Naive B cell (primary cell): ENCODE measurements around the gene SLC12A7. TPM values are rescaled to one million over a fixed set of nuclear protein-coding genes. Genes with fewer than 3 reads are reported as not detected.
A peak's percentile ranks its signal among the peaks of the same experiment; 100 is the strongest.
"Not testable (repeated sequence)": the region's sequence is repeated elsewhere in the genome, so short reads cannot be mapped to it uniquely, and the experiment has no call there.

Experiments
- ATAC-seq, 2 donors: fragments of 150-1000 bp; cut with Tn5 transposase; 2 replicates each; pipeline ENCODE4 v1.10.0; 2021; ENCODE audit warnings: low read depth in 2 of 2, mild to moderate bottlenecking in 2 of 2, moderate library complexity in 2 of 2
- DNase-seq: peaks from one replicate; pipeline ENCODE4 v3.0.0; 2022
- H3K27ac Mint-ChIP-seq, 6 donors: one replicate each; pipeline ENCODE4 v1.8.0; 2020 to 2022; ENCODE audit warnings: mild to moderate bottlenecking in 6 of 6, mixed read lengths in 6 of 6, moderate library complexity in 5 of 6, inconsistent platforms in 2 of 6
- H3K27me3 Mint-ChIP-seq, 3 donors: one replicate each; pipeline ENCODE4 v1.8.0; 2021 to 2022; ENCODE audit warnings: mixed read lengths in 3 of 3, mild to moderate bottlenecking in 1 of 3
- H3K36me3 Mint-ChIP-seq, 2 donors: one replicate each; pipeline ENCODE4 v1.8.0; 2020 to 2022; ENCODE audit warnings: mixed read lengths in 2 of 2, inconsistent platforms in 1 of 2, mild to moderate bottlenecking in 1 of 2
- H3K4me1 Mint-ChIP-seq, 3 donors: one replicate each; pipeline ENCODE4 v1.8.0; 2020 to 2022; ENCODE audit warnings: mixed read lengths in 3 of 3, inconsistent platforms in 1 of 3, mild to moderate bottlenecking in 1 of 3, moderate library complexity in 1 of 3
- H3K4me3 Mint-ChIP-seq, 8 donors: one replicate each; pipeline ENCODE4 v1.8.0; 2020 to 2022; ENCODE audit warnings: mild to moderate bottlenecking in 8 of 8, mixed read lengths in 8 of 8, moderate library complexity in 8 of 8, inconsistent platforms in 2 of 8
- H3K9me3 Mint-ChIP-seq, 7 donors: one replicate each; pipeline ENCODE4 v1.8.0; 2020 to 2022; ENCODE audit warnings: mixed read lengths in 7 of 7, mild to moderate bottlenecking in 5 of 7, inconsistent platforms in 2 of 7, moderate library complexity in 1 of 7
- polyA plus RNA-seq, 6 donors: library from polyadenylated mRNA; unstranded; fragments of 300-500 nt; fragmentation: Illumina TruSeq; gene quantifications; one replicate each; pipeline ENCODE4 v1.2.3, GENCODE V29; 2021; ENCODE audit warnings: low read depth in 6 of 6

Gene SLC12A7
- polyA plus RNA-seq, 6 donors from 2014 or later, result 1.9 to 15.6 (median 5.8) TPM

DNA sequence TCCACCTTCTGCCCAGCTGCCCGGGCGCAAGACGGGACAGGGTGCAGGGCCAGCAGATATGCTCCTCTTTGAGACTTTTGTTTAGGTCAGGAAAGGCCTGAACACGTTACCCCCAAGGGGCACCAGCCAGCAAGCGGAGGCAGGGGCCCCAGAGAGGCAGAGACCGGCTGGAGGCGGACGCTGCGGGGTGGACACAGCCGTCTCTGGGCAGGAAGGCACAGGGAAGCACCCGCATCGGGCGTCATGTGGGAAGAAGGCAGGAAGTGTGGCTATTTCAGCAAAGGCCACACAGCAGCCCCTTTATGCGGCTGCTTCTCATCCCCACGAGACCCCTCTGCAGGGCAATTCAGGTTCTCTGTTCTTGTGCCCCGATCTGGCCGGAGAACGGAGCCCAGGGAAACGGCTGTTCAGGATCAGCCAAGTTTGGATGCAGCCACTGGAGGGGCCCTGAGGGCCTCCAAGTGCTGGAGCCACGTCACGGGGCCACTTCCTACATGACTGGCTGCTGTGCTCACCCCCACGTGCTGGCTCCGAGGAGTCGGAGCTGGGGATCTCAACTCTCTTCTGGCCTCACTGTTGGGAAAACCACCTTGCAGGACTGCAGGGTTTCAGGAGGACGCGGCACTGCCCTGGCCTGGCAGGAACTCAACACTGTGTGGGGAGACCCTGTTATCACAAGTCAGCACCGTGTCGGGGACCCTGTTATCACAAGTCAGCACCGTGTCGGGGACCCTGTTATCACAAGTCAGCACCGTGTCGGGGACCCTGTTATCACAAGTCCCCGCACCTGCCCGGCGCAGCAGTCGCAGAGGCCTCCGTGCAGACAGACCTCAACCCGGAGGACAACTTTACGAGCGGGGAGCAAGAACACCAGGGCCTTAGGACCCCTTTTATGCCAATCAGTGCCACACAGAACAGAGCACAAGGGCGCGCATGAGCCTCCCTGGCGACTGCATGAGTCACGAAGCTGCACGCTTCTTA is 44.4 kb downstream of the SLC12A7 start:
- H3K36me3 Mint-ChIP-seq, result no peaks in the 10 kb centered on the region
- no peak overlapping the region for H3K4me3 Mint-ChIP-seq
- no peak for DNase-seq
- H3K27ac Mint-ChIP-seq, result no peak overlapping the region
- H3K9me3 Mint-ChIP-seq, result no peaks in the 10 kb centered on the region
- H3K27me3 Mint-ChIP-seq, result no peaks in the 10 kb centered on the region
- H3K4me1 Mint-ChIP-seq, result no peaks in the 10 kb centered on the region
- no peak for ATAC-seq

- H3K27ac Mint-ChIP-seq, result no peak overlapping the region
- H3K27me3 Mint-ChIP-seq, result no peaks in the 10 kb centered on the region
- DNase-seq, result no peak
- H3K36me3 Mint-ChIP-seq, result no peaks in the 10 kb centered on the region
- no peaks in the 10 kb centered on the region for H3K9me3 Mint-ChIP-seq
- ATAC-seq, result no peak
- H3K4me1 Mint-ChIP-seq, result no peaks in the 10 kb centered on the region
- H3K4me3 Mint-ChIP-seq, result no peak overlapping the region
These were observed 45.2 kb downstream of the SLC12A7 start for GRCh38 chr5:1066676-1067075.

GRCh38 chr5:1065891-1066650 is 45.8 kb downstream of the SLC12A7 start:
- no peak overlapping the region for H3K27ac Mint-ChIP-seq
- H3K27me3 Mint-ChIP-seq, result no peaks in the 10 kb centered on the region
- ATAC-seq, result no peak
- DNase-seq, result no peak
- H3K36me3 Mint-ChIP-seq, result no peaks in the 10 kb centered on the region
- H3K4me1 Mint-ChIP-seq, result no peaks in the 10 kb centered on the region
- no peaks in the 10 kb centered on the region for H3K9me3 Mint-ChIP-seq
- no peak overlapping the region for H3K4me3 Mint-ChIP-seq

GRCh38 chr5:1065143-1065750 is 46.6 kb downstream of the SLC12A7 start:
- Mint-ChIP-seq H3K27ac (no peak overlapping the region), H3K9me3 (no peaks in the 10 kb centered on the region), H3K4me3 (no peak overlapping the region), H3K36me3 (no peaks in the 10 kb centered on the region), H3K27me3 (no peaks in the 10 kb centered on the region), H3K4me1 (no peaks in the 10 kb centered on the region)
- DNase-seq (no peak), ATAC-seq (no peak)

DNA sequence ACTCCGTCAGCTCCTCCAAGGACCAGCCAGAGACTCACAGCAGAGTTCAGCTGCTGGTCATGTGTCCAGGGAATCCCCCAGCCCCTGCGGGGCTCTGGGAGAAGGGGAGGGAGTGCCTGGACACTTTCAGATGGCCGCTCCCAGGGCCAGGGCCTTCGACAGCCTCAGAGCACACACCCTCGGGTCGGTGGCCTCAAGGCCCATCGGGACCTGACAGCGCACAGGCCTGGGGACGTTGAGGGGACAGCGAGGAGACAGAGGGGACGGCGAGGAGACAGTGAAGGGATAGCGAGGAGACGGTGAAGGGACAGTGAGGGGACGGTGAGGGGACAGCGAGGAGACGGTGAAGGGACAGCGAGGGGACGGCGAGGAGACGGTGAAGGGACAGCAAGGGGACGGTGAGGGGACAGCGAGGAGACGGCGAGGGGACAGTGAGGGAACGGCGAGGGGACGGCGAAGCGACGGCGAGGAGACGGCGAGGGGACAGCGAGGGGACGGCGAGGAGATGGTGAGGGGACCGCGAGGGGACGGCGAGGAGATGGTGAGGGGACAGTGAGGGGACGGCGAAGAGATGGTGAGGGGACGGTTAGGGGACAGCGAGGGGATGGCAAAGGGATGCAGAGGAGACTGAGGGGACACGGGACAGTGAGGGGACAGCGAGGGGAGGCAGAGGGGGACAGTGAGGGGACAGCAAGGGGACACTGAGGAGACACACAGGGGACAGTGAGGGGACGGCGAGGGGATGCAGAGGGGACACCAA is 47.3 kb downstream of the SLC12A7 start:
- no peaks in the 10 kb centered on the region for H3K27me3 Mint-ChIP-seq
- ATAC-seq (no peak), DNase-seq (no peak)
- H3K4me3 Mint-ChIP-seq, result no peak overlapping the region
- no peaks in the 10 kb centered on the region for H3K4me1 Mint-ChIP-seq
- peak overlapping the region in 1 of 6 donors; percentile 89 for H3K27ac Mint-ChIP-seq
- H3K9me3 Mint-ChIP-seq, result no peaks in the 10 kb centered on the region
- H3K36me3 Mint-ChIP-seq, result no peaks in the 10 kb centered on the region

DNA sequence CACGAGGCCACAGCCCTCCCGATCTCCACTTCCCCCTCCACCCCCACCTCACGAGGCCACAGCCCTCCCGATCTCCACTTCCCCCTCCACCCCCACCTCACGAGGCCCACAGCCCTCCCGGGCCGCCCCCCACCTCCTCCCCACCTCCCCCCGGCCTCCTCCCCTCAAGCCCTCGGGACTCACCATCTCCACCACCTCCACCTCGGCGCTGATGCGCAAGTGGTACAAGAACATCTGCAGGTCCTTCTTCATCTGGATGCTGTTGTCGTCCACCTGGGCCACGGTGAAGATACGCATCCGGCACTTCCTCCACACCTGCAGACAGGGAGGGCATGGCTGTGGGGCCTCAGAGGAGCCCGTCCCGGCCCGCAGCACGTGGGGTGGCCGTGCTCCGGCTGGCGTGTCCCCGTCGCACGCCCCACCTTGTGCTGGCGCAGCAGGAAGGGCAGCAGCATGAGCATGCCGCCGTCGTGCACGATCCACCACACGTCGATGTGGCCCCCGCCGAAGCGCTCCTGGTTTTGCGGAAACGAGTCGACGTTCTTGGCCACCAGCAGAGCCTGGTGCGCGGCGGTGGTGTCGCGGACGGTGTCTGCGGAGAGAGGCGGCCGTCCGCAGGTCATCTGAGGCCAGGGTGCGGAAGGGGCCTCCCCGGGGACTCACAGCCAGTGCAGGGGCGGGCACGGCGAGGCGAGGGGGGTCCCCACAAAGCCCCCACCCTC is 48.0 kb downstream of the SLC12A7 start:
- Mint-ChIP-seq H3K4me1 (no peaks in the 10 kb centered on the region), H3K9me3 (no peaks in the 10 kb centered on the region), H3K4me3 (no peak overlapping the region), H3K27ac (no peak overlapping the region), H3K27me3 (no peaks in the 10 kb centered on the region), H3K36me3 (no peaks in the 10 kb centered on the region)
- ATAC-seq, result no peak
- no peak for DNase-seq

- Mint-ChIP-seq H3K4me1 (no peaks in the 10 kb centered on the region), H3K36me3 (no peaks in the 10 kb centered on the region), H3K4me3 (no peak overlapping the region), H3K9me3 (no peaks in the 10 kb centered on the region), H3K27me3 (no peaks in the 10 kb centered on the region), H3K27ac (no peak overlapping the region)
- DNase-seq (no peak), ATAC-seq (no peak)
These were observed 48.9 kb downstream of the SLC12A7 start for GRCh38 chr5:1062761-1063568.

GRCh38 chr5:1061916-1062315 is 49.9 kb downstream of the SLC12A7 start:
- no peaks in the 10 kb centered on the region for H3K36me3 Mint-ChIP-seq
- H3K9me3 Mint-ChIP-seq, result no peaks in the 10 kb centered on the region
- no peaks in the 10 kb centered on the region for H3K27me3 Mint-ChIP-seq
- H3K4me1 Mint-ChIP-seq, result no peaks in the 10 kb centered on the region
- H3K4me3 Mint-ChIP-seq, result no peak overlapping the region
- H3K27ac Mint-ChIP-seq, result peak overlapping the region in 1 of 6 donors; percentile 74
- DNase-seq (no peak), ATAC-seq (no peak)

- not testable (repeated sequence) for H3K4me1 Mint-ChIP-seq, H3K36me3 Mint-ChIP-seq, ATAC-seq, DNase-seq, H3K27me3 Mint-ChIP-seq, H3K9me3 Mint-ChIP-seq, H3K4me3 Mint-ChIP-seq
- peak overlapping the region in 1 of 6 donors; percentile 74 for H3K27ac Mint-ChIP-seq
These were observed 50.6 kb downstream of the SLC12A7 start for GRCh38 chr5:1061292-1061691.

DNA sequence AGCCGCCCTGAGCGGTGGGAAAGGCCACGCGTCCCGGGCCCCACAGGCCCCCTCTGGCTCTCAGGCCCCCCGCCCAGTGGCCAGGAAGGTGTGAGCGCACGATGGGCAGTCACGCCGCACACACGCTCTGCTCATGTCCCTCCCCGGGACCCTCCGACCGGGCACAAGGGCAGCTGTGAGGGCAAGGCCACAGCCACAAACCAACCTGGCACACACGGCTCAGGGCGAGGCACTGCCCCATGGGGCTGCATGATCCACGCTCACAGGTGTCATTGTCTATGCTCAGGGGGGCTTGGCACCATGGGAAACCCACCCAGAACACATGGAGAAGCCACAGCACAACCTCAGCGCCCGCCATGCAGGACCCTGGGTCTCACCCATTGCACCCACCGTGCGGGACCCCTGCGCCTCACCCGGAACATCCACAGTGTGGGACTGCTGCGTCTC is 51.3 kb downstream of the SLC12A7 start:
- DNase-seq, result no peak
- Mint-ChIP-seq H3K27me3 (no peaks in the 10 kb centered on the region), H3K27ac (no peak overlapping the region), H3K4me1 (no peaks in the 10 kb centered on the region), H3K4me3 (no peak overlapping the region), H3K36me3 (no peaks in the 10 kb centered on the region), H3K9me3 (no peaks in the 10 kb centered on the region)
- no peak for ATAC-seq

DNA sequence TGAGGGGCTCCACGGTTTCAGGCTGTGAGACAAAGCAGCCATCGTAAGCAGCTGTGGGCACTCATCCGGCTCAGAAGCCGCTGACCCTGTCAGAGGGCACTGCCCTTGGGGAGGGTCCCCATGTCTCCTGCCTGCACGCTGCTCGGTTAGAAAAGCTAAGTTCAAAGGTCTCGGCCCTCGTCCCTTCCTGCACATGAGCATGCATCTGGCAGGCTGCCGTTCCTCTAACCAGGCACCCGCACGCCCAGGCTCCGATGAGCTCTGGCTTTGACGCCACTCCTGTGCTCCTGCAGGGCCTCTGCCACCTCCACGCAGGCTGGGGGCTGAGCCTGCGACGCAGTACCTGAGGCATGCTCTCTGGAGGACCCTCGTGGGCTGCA is 52.0 kb downstream of the SLC12A7 start:
- H3K4me3 Mint-ChIP-seq, result no peak overlapping the region
- no peaks in the 10 kb centered on the region for H3K4me1 Mint-ChIP-seq
- H3K27me3 Mint-ChIP-seq, result no peaks in the 10 kb centered on the region
- no peaks in the 10 kb centered on the region for H3K9me3 Mint-ChIP-seq
- ATAC-seq (no peak), DNase-seq (no peak)
- H3K36me3 Mint-ChIP-seq, result no peaks in the 10 kb centered on the region
- H3K27ac Mint-ChIP-seq, result no peak overlapping the region
